Midbrain (tissue), 1 donor: ENCODE results near the gene PRDX3.

ENCODE experiments used
- DNase-seq: peaks from one replicate; lab custom pipeline; 2025; lab: John Stamatoyannopoulos, UW

PRDX3 gene

DNA sequence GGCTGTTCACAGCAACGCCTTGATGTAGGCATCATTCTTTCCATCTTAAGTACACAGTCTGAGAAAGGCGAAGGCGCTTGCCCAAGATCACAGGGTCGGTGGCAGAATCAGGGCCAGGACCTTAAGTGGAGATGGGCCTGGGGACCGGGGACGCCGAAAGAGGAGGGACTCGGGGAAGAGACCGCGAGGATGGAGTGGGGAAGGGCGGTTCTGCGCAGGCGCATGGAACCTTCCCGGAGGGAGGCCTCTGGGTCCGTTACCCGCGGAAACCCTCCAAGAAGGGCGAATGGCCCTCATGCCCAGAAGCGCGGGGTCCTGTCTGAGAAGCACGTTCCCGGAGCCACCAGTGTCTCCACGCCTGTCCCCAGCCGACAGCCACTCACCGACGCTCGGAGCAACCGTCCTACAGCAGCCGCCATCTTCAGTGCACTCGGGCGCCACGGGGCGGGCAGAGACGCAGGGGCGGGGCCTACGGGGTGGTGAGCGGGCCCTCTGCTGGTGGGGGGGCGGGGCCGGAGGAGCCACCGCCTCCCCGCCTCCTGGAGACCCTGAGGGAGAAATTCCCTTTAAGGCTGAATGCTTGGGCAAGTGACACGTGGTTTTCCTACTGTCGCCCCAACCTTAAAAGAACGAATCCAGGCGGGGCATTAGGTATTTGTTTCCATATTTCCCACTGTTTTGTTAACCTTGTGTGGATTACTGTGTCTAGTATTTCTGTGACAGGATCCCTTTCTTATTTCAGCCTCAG lies at the start of gene PRDX3:
TSS of gene PRDX3 (minus strand) at position 441 of the 748 bp plus-strand sequence. CDS start at position 419, 22 bp downstream.
- peak; percentile 96 for DNase-seq

DNA sequence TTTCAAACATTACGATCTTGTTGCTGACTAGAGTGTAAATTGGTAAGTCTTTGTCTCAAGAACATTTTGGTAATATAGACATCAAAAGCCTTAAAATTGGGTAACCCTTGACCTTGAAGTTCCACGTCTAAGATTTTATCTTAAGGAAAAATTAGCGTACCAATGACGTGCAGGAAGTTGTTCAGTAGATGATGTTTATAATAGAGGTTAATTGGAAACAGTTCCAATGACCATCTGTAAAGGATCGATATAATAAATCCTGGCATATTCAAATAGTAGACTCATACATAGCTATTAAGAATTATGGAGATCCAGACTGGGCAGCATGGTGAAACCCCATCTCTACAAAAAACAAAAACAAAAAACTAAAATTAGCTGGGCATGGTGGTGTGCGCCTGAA lies 49.2 kb upstream of the PRDX3 start:
- DNase-seq = no peak

DNA sequence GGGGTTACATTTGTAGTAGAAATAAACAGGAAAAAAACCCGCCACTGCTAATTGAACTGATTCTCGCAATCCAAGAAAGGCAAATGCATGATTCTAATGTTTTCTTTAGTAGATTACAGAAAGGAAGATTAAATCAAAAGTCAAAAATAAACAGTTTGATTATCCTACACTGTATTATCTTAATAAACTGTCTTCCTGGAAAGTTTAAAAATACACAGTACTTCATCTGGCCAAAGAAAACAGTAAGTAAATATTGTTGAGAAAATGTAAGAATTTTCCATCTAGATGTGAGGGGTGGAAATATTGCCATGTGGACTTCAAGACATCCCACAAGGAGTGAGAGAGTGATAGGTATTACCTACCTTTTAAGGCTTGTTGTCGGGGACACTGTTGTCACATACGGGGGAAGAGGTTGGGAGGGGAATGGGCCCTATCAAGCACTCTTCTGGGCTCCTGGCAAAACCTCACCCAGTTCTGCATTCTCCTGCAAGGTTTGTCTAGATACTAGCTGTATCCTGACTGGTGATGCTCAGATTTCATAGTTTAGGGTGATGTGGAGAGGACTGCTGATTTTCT lies 46.6 kb upstream of the PRDX3 start:
- no peak for DNase-seq

- DNase-seq = no peak
These were observed 44.4 kb upstream of the PRDX3 start for GRCh38 chr10:119222966-119223386.

GRCh38 chr10:119222537-119222936 lies 43.9 kb upstream of the PRDX3 start:
- DNase-seq = no peak

DNA sequence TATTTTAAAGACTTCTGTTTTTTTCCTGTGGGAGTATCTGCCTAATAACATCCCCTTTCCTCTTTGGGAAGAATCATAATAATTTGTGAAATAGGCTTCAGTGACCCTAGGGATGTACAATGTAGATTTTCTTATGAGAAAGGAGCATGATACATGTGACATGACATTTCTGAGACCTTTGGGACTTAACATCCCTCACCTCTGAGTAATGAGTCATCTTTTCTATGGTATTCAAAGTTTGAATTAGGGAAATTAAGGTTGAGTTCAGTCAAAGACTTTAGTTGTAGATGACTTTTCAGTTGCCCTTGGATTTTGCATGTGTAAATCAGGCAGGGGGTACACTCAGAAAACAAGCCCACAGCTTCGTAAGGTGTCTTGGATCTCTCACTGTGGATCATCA lies 43.1 kb upstream of the PRDX3 start:
- DNase-seq = no peak

- DNase-seq = no peak
These were observed 42.6 kb upstream of the PRDX3 start for GRCh38 chr10:119221201-119221600.

GRCh38 chr10:119219871-119220270 lies 41.3 kb upstream of the PRDX3 start:
- DNase-seq = no peak

GRCh38 chr10:119217991-119218490 lies 39.4 kb upstream of the PRDX3 start:
- DNase-seq = no peak

DNA sequence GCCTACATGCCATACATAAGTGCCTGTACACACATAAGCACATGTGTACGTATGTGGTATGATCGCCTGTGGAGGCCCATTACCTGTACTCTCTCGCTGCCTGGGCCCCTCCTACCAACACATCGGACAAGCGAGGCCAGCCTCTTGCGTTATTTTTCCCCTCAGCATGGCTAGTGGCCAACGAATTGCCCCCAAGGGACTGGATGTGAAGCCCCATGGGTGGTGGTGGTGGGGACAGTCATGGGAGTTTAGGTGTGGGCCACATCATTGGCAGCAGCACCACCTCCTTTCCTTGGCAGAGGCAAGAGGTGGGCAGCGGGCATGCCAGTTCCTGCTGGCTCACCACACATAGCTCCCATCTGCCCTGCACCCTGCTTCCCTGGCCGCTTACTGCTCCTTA lies 38.8 kb upstream of the PRDX3 start:
- no peak for DNase-seq

- no peak for DNase-seq
These were observed 37.5 kb upstream of the PRDX3 start for GRCh38 chr10:119216127-119216526.

- no peak for DNase-seq
These were observed 36.8 kb upstream of the PRDX3 start for GRCh38 chr10:119215371-119215770.

- DNase-seq = no peak
These were observed 33.2 kb upstream of the PRDX3 start for GRCh38 chr10:119211625-119212441.

- DNase-seq = no peak
These were observed 32.6 kb upstream of the PRDX3 start for GRCh38 chr10:119211176-119211575.

GRCh38 chr10:119210633-119211032 lies 32.0 kb upstream of the PRDX3 start:
- DNase-seq = no peak

GRCh38 chr10:119209736-119210355 lies 31.2 kb upstream of the PRDX3 start:
- DNase-seq = no peak

DNA sequence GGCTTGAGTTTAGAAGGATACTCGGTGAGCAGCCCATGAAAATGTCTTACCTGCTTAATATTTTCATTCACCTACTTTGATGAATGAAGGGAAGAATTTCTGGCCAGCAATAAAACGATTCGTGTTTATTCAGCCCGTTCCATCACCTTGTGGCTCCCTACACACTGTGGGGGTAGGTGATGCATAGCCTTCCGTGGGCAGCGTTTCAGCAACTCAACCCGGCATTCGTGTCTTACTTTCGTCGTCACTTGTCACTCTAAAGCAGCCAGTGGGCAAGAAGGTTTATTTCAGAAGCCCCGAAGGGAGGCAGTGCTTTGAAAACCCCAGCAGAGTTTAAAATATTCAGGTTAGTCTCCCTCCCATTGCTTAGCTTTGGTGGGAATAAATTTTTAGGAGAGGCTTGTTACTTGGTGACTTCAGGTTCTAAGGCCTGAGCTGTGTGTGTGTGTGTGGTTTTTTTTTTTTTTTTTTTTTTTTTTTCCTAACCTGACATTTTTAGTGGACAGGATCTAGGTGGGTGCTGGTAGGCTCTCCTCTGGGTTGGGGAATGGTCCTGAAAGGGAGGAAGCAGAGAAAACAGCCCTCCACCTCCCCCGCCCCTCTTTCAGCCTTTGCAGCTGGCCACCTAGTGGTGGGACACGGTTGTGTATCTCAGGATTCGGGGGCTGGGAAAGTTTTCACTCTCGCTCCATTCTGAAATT lies 30.6 kb upstream of the PRDX3 start:
- peak; percentile 54 for DNase-seq

DNA sequence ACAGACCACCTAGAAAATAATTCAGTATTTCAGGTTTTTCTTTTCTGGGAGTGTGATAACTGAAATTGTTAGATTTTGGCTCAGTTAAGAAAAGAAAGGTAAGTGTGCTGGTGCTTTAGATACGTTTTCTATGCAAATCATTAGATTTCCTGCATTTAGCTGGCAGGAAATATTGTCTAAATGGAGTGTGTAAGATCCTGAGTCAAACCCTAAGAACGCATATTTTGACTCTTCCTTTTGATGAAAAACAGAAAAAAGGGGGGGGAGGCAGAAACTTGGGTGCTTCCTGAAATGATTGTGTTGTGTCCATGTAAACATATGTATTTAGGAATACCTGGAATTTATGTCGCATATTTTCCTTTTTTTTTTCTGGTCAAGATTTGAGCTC lies 29.9 kb upstream of the PRDX3 start:
- DNase-seq = no peak

GRCh38 chr10:119207713-119208552 lies 29.3 kb upstream of the PRDX3 start:
- DNase-seq = peak; percentile 40

GRCh38 chr10:119207366-119207666 lies 28.7 kb upstream of the PRDX3 start, which contains the start of gene GRK5:
GRK5 (plus strand) TSS chr10:119207571; CDS start chr10:119207918, 347 bp downstream.
- DNase-seq = peak; percentile 93
